ENCODE data around the gene PLCB1. TPM values are rescaled to one million over a fixed set of nuclear protein-coding genes. Genes with fewer than 3 reads are reported as not detected.

PLCB1 gene
- total and polyA plus RNA-seq, 2 of the 4 experiments (the other 2 are of a cell fraction), result 5.6 to 16.1 TPM

DNA sequence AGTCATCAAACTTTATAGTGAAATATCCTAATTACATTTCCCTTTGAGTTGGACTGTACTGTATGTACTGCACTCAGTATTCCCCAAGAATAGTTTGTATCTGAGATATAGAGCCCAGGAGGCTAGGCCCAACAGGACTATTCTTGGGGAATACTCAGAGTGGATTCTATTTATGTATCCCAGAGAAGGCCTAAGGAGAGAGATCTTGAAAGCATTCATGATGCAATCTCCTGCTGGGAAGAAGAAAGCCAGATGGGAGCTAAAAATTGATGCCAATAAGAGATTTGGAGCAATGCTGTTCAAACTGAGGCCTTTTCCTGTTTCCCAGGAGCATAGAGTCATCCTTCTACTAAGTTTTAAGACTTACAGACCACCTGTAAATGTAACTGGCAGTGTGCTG lies 484.7 kb downstream of the PLCB1 start:
- no peak overlapping the region for H3K4me3 ChIP-seq (ENCODE audit: insufficient read depth, low read depth, low read length)
- H4K8ac ChIP-seq (ENCODE audit: low read depth in 2 of 2, low read length in 2 of 2), result no peak overlapping the region
- H2BK15ac ChIP-seq (ENCODE audit: low read depth, low read length), result no peak overlapping the region
- no peaks in the 10 kb centered on the region for H3K27me3 ChIP-seq (ENCODE audit: control insufficient read depth, insufficient read depth, low read length)
- intact Hi-C loops (cut with micrococcal nuclease) (no loop called here), in situ Hi-C loops (cut with MboI; ENCODE audit: low sequenced_read_pairs) (no loop called here), dilution Hi-C loops (cut with HindIII; ENCODE audit: low sequenced_read_pairs, unreplicated experiment) (no loop called here)
- 0 out of 2 replicates have a peak overlapping the region, but pooled peaks have one; percentile 6 for H3K14ac ChIP-seq (replicated peaks; ENCODE audit: low read depth, low read length)
- TF ChIP-seq CEBPB (IDR thresholded peaks at IDR 0.05; ENCODE audit: low read depth, low read length), result peak; percentile 66
- TF ChIP-seq USF2 (IDR thresholded peaks at IDR 0.05; ENCODE audit: low read depth, low read length), result no peak
- no peak overlapping the region for H4K5ac ChIP-seq (ENCODE audit: low read depth, low read length)
- no peak overlapping the region for H2AFZ ChIP-seq (replicated peaks; ENCODE audit: low read length, poor library complexity)
- no peak overlapping the region for H3K23ac ChIP-seq (ENCODE audit: low read depth, low read length)
- no peaks in the 10 kb centered on the region for H3K4me1 ChIP-seq (ENCODE audit: control insufficient read depth, insufficient read depth, low read length)
- CTCF ChIA-PET, result interaction anchor here (0.6 kb wide), 2 partner anchors 150 to 314 kb away, joined by 4 read pairs; no protein-coding TSS in a partner anchor
- peak; percentile 69 for ATAC-seq (ENCODE audit: low read depth)
- H3K9ac ChIP-seq (ENCODE audit: low read depth, low read length), result no peak overlapping the region
- no peak overlapping the region for H3K4ac ChIP-seq (ENCODE audit: low read depth, low read length)
- no peaks in the 10 kb centered on the region for H3K9me3 ChIP-seq (ENCODE audit: control insufficient read depth, insufficient read depth, low read length)
- DNase-seq, result peak; percentile 66
- no peaks in the 10 kb centered on the region for H3K36me3 ChIP-seq (ENCODE audit: control insufficient read depth, insufficient read depth, low read length)
- no peaks in the 10 kb centered on the region for H3K79me1 ChIP-seq (ENCODE audit: low read depth in 1 of 2, low read length in 2 of 2)
- H3K18ac ChIP-seq (ENCODE audit: low read depth, low read length), result no peak overlapping the region; the same call in 1 of the 2 replicates
- H2BK120ac ChIP-seq (ENCODE audit: low read depth, low read length), result no peak overlapping the region
- no peak overlapping the region for H2BK20ac ChIP-seq (ENCODE audit: low read depth, low read length)
- H2BK5ac ChIP-seq (ENCODE audit: low read depth, low read length, poor library complexity, severe bottlenecking), result no peak overlapping the region
- no peak overlapping the region for H3K27ac ChIP-seq (ENCODE audit: insufficient read depth, low read length)
- no peak overlapping the region for H3K56ac ChIP-seq (ENCODE audit: extremely low read depth, insufficient read depth, low read length)
- H3K9me1 ChIP-seq (ENCODE audit: insufficient read depth, low read length), result no peaks in the 10 kb centered on the region
- H4K20me1 ChIP-seq (ENCODE audit: insufficient read depth, low read length), result no peaks in the 10 kb centered on the region
- no peak overlapping the region for H3K4me2 ChIP-seq (ENCODE audit: low read depth, low read length)
- POLR2A ChIA-PET (ENCODE audit: unreplicated experiment), result no interaction called here
- BruUV-seq (replicated peaks), result no TSS peak
- no peak overlapping the region for H2AK9ac ChIP-seq (replicated peaks; ENCODE audit: low read depth, low read length, poor library complexity)
- no peak overlapping the region for H2AK5ac ChIP-seq (ENCODE audit: low read depth, low read length)
- no peak overlapping the region for H4K91ac ChIP-seq (ENCODE audit: insufficient read depth, low read depth, low read length)
